ENCODE results near the gene LMOD3.

DNA sequence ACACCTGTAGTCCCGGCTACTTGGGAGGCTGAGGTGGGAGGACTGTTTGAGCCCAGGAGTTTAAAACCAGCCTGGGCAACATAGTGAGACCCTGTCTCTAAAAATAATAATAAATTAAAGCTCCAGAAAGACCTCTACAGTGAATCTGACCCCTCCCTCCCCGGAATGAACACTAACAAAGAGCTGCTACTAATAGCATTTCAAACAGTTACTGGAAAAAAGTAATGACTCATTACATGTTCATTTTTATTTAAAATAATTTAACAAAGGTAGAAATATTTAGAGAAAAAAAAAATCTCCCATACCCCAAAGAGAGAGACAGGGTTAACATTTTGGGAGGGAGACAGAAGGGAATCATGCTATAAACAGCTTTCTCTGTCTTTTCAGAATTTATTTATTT lies 40.0 kb downstream of the LMOD3 start:
- TF ChIP-seq CTCF (IDR thresholded peaks at IDR 0.05), result no peak
- TF ChIP-seq ZFX (IDR thresholded peaks at IDR 0.05; ENCODE audit: borderline replicate concordance), result no peak

All from 22Rv1 (cell line).